ENCODE results near the gene ECM1. TPM values are rescaled to one million over a fixed set of nuclear protein-coding genes. Genes with fewer than 3 reads are reported as not detected.

Gene ECM1
- total RNA-seq, 1 donor from 2014 or later, result 0.34 TPM

GRCh38 chr1:150512846-150513245 lies 4.9 kb downstream of the ECM1 start:
- DNase-seq, result no peak

GRCh38 chr1:150513351-150513791 lies 5.5 kb downstream of the ECM1 start:
- DNase-seq, result no peak

GRCh38 chr1:150514260-150514659 lies 6.4 kb downstream of the ECM1 start:
- no peak for DNase-seq

- no peak for DNase-seq
Observed at GRCh38 chr1:150514913-150515327, 7.0 kb downstream of the ECM1 start.

- peak; percentile 97 for DNase-seq
Observed at GRCh38 chr1:150515328-150516049, 7.6 kb downstream of the ECM1 start, which contains the start of gene FALEC. Gene FALEC (plus strand): TSS chr1:150515752.

- DNase-seq, result peak; percentile 13
Observed at GRCh38 chr1:150516050-150516591, 8.2 kb downstream of the ECM1 start.

GRCh38 chr1:150516616-150517015 lies 8.7 kb downstream of the ECM1 start:
- DNase-seq, result peak; percentile 25

- no peak for DNase-seq
Observed at GRCh38 chr1:150521196-150521968, 13.5 kb downstream of the ECM1 start.

- DNase-seq, result no peak
Observed at GRCh38 chr1:150525348-150525747, 17.4 kb downstream of the ECM1 start.

GRCh38 chr1:150528196-150528595 lies 20.3 kb downstream of the ECM1 start:
- DNase-seq, result no peak

- DNase-seq, result no peak
Observed at GRCh38 chr1:150529017-150529416, 21.1 kb downstream of the ECM1 start.

- DNase-seq, result no peak
Observed at GRCh38 chr1:150530491-150531159, 22.7 kb downstream of the ECM1 start.

- no peak for DNase-seq
Observed at GRCh38 chr1:150532860-150533259, 25.0 kb downstream of the ECM1 start.

- no peak for DNase-seq
Observed at GRCh38 chr1:150534002-150534401, 26.1 kb downstream of the ECM1 start.

- DNase-seq, result no peak
Observed at GRCh38 chr1:150535511-150536287, 27.8 kb downstream of the ECM1 start.

- DNase-seq, result no peak
Observed at GRCh38 chr1:150536836-150537731, 29.2 kb downstream of the ECM1 start.

GRCh38 chr1:150537732-150538684 lies 30.1 kb downstream of the ECM1 start:
- DNase-seq, result no peak

GRCh38 chr1:150543500-150544143 lies 35.7 kb downstream of the ECM1 start:
- no peak for DNase-seq

- no peak for DNase-seq
Observed at GRCh38 chr1:150544204-150544603, 36.3 kb downstream of the ECM1 start.

Data from dermis blood vessel endothelial cell (primary cell).